Subcutaneous abdominal adipose tissue (tissue), 5 donors: ENCODE data around the gene SLC7A4.
"Not testable (repeated sequence)": the region's sequence is repeated elsewhere in the genome, so short reads cannot be mapped to it uniquely, and the experiment has no call there.

Experiments
- H3K27ac ChIP-seq: one replicate; pipeline ENCODE4 v1.7.0; 2013; ENCODE audit warnings: low read depth, mild to moderate bottlenecking, inconsistent platforms, low read length, moderate library complexity
- H3K27me3 ChIP-seq, 5 donors: one replicate each; pipeline ENCODE4 v1.7.0; 2013; ENCODE audit warnings: low read length in 5 of 5, inconsistent platforms in 1 of 5; ENCODE audit not compliant: control insufficient read depth in 5 of 5, insufficient read depth in 4 of 5
- H3K36me3 ChIP-seq, 5 donors: one replicate each; pipeline ENCODE4 v1.7.0; 2013; ENCODE audit warnings: low read length in 5 of 5; ENCODE audit not compliant: control insufficient read depth in 5 of 5, insufficient read depth in 5 of 5
- H3K4me1 ChIP-seq, 5 donors: one replicate each; pipeline ENCODE4 v1.7.0; 2013; ENCODE audit warnings: low read length in 5 of 5, mild to moderate bottlenecking in 3 of 5, moderate library complexity in 1 of 5; ENCODE audit not compliant: control insufficient read depth in 5 of 5, insufficient read depth in 5 of 5
- H3K4me3 ChIP-seq, 5 donors: one replicate each; pipeline ENCODE4 v1.7.0; 2013; ENCODE audit warnings: low read length in 5 of 5, low read depth in 1 of 5
- H3K9ac ChIP-seq, 5 donors: one replicate each; pipeline ENCODE4 v1.7.0; 2013; ENCODE audit warnings: low read length in 5 of 5, mild to moderate bottlenecking in 4 of 5, moderate library complexity in 3 of 5
- H3K9me3 ChIP-seq, 5 donors: one replicate each; pipeline ENCODE4 v1.7.0; 2013; ENCODE audit warnings: low read length in 5 of 5; ENCODE audit not compliant: control insufficient read depth in 5 of 5
- donor health status: healthy.
- donor health status: healthy.
- donor health status: healthy.
- donor health status: healthy.
- donor health status: healthy.

SLC7A4 gene

GRCh38 chr22:21051145-21051830 is 18.9 kb upstream of the SLC7A4 start:
- H3K27ac ChIP-seq = no peak overlapping the region
- H3K4me1 ChIP-seq = no peaks in the 10 kb centered on the region
- no peak overlapping the region for H3K4me3 ChIP-seq
- H3K9me3 ChIP-seq = no peaks in the 10 kb centered on the region
- peaks cover 0 to 15% (median 11%) of the 10 kb centered on the region in 5 donors for H3K27me3 ChIP-seq
- no peak overlapping the region for H3K9ac ChIP-seq
- H3K36me3 ChIP-seq = no peaks in the 10 kb centered on the region

GRCh38 chr22:21048965-21049364 is 16.6 kb upstream of the SLC7A4 start:
- not testable (repeated sequence) for H3K9me3 ChIP-seq, H3K9ac ChIP-seq, H3K4me3 ChIP-seq, H3K36me3 ChIP-seq, H3K27ac ChIP-seq, H3K27me3 ChIP-seq
- H3K4me1 ChIP-seq = peaks cover 3 to 22% (median 21%) of the 10 kb centered on the region in 5 donors

GRCh38 chr22:21048448-21048847 is 16.1 kb upstream of the SLC7A4 start:
- H3K9ac ChIP-seq, H3K9me3 ChIP-seq, H3K4me3 ChIP-seq, H3K27ac ChIP-seq, H3K36me3 ChIP-seq, H3K27me3 ChIP-seq: not testable (repeated sequence)
- H3K4me1 ChIP-seq = peaks cover 3 to 25% (median 21%) of the 10 kb centered on the region in 5 donors

- no peaks in the 10 kb centered on the region for H3K36me3 ChIP-seq
- peaks cover 0 to under 1% (median 0%) of the 10 kb centered on the region in 5 donors for H3K27me3 ChIP-seq
- H3K9ac ChIP-seq = no peak overlapping the region
- peaks cover 3 to 25% (median 21%) of the 10 kb centered on the region in 5 donors for H3K4me1 ChIP-seq
- no peaks in the 10 kb centered on the region for H3K9me3 ChIP-seq
- H3K4me3 ChIP-seq = no peak overlapping the region
- H3K27ac ChIP-seq = no peak overlapping the region
These were observed 15.4 kb upstream of the SLC7A4 start for GRCh38 chr22:21047730-21048129.

GRCh38 chr22:21047035-21047661 is 14.8 kb upstream of the SLC7A4 start:
- Histone ChIP-seq H3K27me3 (no peaks in the 10 kb centered on the region), H3K27ac (no peak overlapping the region), H3K4me3 (no peak overlapping the region), H3K4me1 (peaks cover 3 to 25% (median 21%) of the 10 kb centered on the region in 5 donors), H3K9me3 (no peaks in the 10 kb centered on the region), H3K36me3 (no peaks in the 10 kb centered on the region), H3K9ac (no peak overlapping the region)

GRCh38 chr22:21045585-21046294 is 13.4 kb upstream of the SLC7A4 start, which contains the start of gene LRRC74B:
TSS of gene LRRC74B (plus strand) at chr22:21045946. CDS start at chr22:21045987, 41 bp downstream.
- peak within 1 kb of the TSS in 2 of 5 donors; percentile 40 to 52 for H3K9ac ChIP-seq
- no peaks in the 10 kb centered on the region for H3K9me3 ChIP-seq
- H3K27me3 ChIP-seq = no peaks in the 10 kb centered on the region
- H3K36me3 ChIP-seq = no peaks in the 10 kb centered on the region
- H3K4me3 ChIP-seq = peak within 1 kb of the TSS; percentile 59 to 81 (median 64)
- peaks cover 3 to 25% (median 21%) of the 10 kb centered on the region in 5 donors for H3K4me1 ChIP-seq
- no peak within 1 kb of the TSS for H3K27ac ChIP-seq

- Histone ChIP-seq H3K27me3 (no peaks in the 10 kb centered on the region), H3K9me3 (no peaks in the 10 kb centered on the region), H3K4me1 (peaks cover 3 to 25% (median 21%) of the 10 kb centered on the region in 5 donors), H3K36me3 (no peaks in the 10 kb centered on the region), H3K4me3 (peak overlapping the region; percentile 59 to 81 (median 64)), H3K27ac (no peak overlapping the region), H3K9ac (peak overlapping the region in 2 of 5 donors; percentile 3 to 52)
These were observed 12.7 kb upstream of the SLC7A4 start for GRCh38 chr22:21044931-21045584.

- Histone ChIP-seq H3K36me3 (no peaks in the 10 kb centered on the region), H3K9me3 (no peaks in the 10 kb centered on the region), H3K27ac (no peak overlapping the region), H3K27me3 (no peaks in the 10 kb centered on the region), H3K4me1 (peaks cover 3 to 25% (median 21%) of the 10 kb centered on the region in 5 donors), H3K9ac (peak overlapping the region in 1 of 5 donors; percentile 51), H3K4me3 (peak overlapping the region in 3 of 5 donors; percentile 50 to 64 (median 51))
These were observed 11.6 kb upstream of the SLC7A4 start for GRCh38 chr22:21043860-21044535.

GRCh38 chr22:21042978-21043859 is 10.9 kb upstream of the SLC7A4 start:
- H3K36me3 ChIP-seq = no peaks in the 10 kb centered on the region
- H3K9ac ChIP-seq = no peak overlapping the region
- no peaks in the 10 kb centered on the region for H3K9me3 ChIP-seq
- H3K27ac ChIP-seq = no peak overlapping the region
- H3K27me3 ChIP-seq = no peaks in the 10 kb centered on the region
- H3K4me3 ChIP-seq = no peak overlapping the region
- peaks cover 3 to 32% (median 25%) of the 10 kb centered on the region in 5 donors for H3K4me1 ChIP-seq
